NCI-H82 treated with DMSO at 0.1 percent for 48 hours (cell line): ENCODE data around the gene C11orf91.

Experiments
- DNase-seq: peaks from one replicate; lab custom pipeline; 2025; ENCODE audit not compliant: unreplicated experiment; lab: John Stamatoyannopoulos, UW

The C11orf91 gene

DNA sequence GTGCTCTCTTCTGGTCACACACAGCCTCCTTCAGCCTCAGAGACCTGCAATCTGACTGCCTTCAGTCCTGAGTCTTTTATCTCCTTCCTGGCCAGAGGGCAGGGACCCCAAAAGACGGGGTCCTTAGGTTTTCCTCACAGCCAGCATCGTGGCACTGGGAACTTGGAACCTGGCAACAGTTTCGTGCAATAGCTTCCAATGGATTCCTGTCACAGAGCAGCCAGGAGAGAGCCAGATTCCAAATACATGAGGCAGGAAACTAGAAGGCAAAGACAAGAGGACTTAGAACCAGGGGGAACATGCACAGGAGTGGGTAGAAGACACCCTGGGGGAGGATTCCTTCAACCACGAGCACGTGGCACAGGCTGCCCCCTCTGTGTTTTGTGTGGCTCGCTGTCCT is 48.6 kb downstream of the C11orf91 start:
- DNase-seq, result no peak

- DNase-seq, result no peak
Observed at GRCh38 chr11:33651555-33651954, 49.1 kb downstream of the C11orf91 start.

DNA sequence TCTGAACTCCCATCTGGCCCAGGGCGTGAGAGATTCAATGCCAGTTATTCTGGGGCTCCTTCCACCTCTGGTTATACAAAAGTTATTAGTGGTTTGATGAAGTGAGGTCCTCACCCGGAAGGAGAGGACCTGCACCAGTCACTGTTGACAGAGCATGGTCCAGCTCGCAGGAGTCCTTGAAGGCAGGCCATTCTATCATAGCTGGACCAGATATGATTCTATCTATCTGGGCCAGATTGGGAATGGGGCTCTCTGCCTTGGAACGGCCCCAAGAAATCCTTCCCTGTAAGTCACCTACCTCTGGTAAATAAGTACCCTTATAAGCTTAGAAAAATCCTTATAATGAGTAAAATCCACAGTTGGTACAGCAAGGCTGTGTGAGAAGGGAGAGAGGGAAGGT is 50.7 kb downstream of the C11orf91 start:
- no peak for DNase-seq
